GM21526 (cell line): ENCODE results near the gene ARHGAP32.

Experiments
- ATAC-seq: cut with Tn5 transposase; IDR thresholded peaks from one replicate; pipeline ENCODE4 v1.9.1; 2021; ENCODE audit warnings: moderate library complexity; ENCODE audit not compliant: unreplicated experiment, low FRiP score

Gene ARHGAP32

GRCh38 chr11:128917144-128917724, 274.9 kb downstream of the ARHGAP32 start:
- no peak for ATAC-seq

- no peak for ATAC-seq
These were observed 275.4 kb downstream of the ARHGAP32 start for GRCh38 chr11:128916681-128917080.

DNA sequence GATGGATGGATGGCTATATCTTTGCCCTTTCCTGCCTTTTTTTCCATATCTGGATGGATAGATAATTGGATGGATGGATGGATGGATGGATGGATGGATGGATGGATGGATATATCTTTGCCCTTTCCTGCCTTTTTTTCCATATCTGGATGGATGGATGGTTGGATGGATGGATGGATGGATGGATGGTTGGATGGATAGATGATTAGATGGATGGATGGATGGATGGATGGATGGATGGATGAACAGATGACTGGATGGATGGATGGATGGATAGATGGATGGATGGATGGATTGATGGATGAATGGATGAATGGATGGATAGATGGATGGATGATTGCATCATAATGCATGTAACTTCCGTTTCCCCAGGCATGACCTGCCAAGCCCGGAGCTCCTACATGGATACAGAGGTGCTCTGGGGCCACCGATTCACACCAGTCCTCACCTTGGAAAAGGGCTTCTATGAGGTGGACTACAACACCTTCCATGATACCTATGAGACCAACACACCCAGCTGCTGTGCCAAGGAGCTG, 276.0 kb downstream of the ARHGAP32 start:
- ATAC-seq = no peak

DNA sequence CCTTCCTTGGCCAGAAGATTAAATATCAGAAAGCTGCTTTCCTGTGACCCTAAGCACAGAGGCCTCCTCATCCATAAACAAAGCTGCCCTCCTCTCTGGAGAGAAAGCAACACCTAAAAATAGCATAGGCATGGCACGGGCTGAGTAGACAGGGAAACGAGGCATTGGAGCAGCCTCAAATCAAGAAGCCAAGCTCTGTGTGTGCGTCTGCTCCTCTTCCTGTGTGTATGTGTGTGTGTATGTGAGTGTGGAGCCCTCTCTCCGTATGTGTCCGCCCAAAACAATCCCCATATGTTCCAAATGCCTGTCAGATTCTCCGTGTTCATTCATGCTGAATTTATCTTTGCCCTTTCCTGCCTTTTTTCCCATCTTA, 277.0 kb downstream of the ARHGAP32 start:
- no peak for ATAC-seq
